Epithelial cell of esophagus (primary cell): Measurements from ENCODE around the gene CXCL3.
A peak's percentile ranks its signal among the peaks of the same experiment; 100 is the strongest.

ENCODE experiments used
- DNase-seq: peaks from one replicate; pipeline ENCODE4 v3.0.0; 2010; ENCODE audit warnings: low read depth
- H3K4me3 ChIP-seq: 2 replicates; pipeline ENCODE4 v1.5.1; 2011; ENCODE audit warnings: mild to moderate bottlenecking, low read length, control low read depth
- TF ChIP-seq, protein P1 (sequence below): IDR thresholded peaks from 2 replicates; pipeline ENCODE4 v1.5.1; 2011; ENCODE audit warnings: low read depth, mild to moderate bottlenecking, low read length, control low read depth, inconsistent platforms; ENCODE audit not compliant: insufficient read depth; ENCODE audit errors: missing control alignments

Gene CXCL3

DNA sequence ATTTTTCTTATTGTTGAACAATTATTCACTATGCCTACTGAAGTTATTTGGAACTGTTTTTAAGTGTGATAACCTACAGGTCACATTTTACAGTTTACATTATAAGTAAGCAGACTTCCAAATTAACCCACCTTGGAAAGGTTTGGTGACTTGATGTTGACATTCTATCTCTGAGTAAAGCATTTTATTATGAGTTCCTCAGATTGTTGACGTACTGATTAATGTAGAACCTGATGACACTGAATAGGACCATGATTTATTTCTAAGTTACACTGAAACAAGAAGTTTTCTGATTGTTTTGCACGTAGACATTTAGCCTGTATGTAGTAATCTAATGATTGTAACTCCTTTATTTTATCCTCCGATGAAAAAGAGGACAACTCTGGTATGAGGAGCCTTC is 17.0 kb upstream of the CXCL3 start:
- DNase-seq = no peak
- TF ChIP-seq, protein P1, sequence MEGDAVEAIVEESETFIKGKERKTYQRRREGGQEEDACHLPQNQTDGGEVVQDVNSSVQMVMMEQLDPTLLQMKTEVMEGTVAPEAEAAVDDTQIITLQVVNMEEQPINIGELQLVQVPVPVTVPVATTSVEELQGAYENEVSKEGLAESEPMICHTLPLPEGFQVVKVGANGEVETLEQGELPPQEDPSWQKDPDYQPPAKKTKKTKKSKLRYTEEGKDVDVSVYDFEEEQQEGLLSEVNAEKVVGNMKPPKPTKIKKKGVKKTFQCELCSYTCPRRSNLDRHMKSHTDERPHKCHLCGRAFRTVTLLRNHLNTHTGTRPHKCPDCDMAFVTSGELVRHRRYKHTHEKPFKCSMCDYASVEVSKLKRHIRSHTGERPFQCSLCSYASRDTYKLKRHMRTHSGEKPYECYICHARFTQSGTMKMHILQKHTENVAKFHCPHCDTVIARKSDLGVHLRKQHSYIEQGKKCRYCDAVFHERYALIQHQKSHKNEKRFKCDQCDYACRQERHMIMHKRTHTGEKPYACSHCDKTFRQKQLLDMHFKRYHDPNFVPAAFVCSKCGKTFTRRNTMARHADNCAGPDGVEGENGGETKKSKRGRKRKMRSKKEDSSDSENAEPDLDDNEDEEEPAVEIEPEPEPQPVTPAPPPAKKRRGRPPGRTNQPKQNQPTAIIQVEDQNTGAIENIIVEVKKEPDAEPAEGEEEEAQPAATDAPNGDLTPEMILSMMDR = no peak
- no peak overlapping the region for H3K4me3 ChIP-seq

DNA sequence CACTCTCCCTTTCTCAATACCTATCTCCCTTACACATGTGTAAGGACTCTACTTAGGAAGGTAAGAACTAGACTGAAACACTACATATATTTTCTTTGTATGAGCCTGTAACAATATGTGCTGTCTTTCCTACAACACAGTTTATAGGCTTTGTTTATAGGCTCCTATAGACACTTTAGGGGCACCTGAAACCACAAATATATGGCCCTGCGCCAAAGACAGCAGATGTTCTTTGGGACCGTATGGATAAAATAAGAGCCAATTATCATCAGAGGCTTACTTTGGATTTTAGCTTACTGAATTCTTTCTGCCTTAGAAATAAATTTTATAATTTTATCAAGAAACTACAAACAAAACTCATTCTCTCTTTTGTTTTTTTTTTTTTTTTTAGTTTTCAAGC is 16.6 kb upstream of the CXCL3 start:
- TF ChIP-seq, protein P1 = no peak
- no peak for DNase-seq

DNA sequence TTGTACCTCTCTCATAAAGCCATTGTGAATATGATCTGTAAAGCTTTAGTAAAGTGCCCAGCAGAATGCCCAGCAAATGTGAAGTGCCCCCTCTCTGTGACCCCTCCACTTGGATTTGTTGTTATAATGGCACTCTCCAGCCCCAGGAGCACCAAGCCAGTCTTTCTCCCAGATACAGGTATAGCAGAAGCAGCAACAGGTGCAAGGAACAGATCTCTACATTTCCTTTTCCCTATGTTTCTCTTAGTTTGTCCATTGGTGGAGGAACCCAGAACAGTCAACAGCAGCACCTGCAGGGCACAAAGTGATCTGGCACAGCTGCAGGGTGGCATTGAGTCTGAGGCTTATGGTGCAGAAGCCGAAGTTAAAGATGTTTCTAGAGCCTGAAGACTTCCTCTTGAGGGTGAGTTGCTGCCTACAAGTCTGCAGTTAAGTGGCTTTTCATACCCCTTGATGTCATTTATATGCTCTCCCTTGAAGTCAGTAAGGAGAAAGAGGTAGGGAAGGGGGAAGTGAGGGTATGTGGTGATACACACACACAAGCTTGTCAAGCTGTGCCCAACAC is 16.1 kb upstream of the CXCL3 start:
- no peak overlapping the region for H3K4me3 ChIP-seq
- TF ChIP-seq, protein P1 = no peak
- no peak for DNase-seq

More for the DNA sequence above, 16.6 kb upstream of the CXCL3 start:
- no peak overlapping the region for H3K4me3 ChIP-seq

DNA sequence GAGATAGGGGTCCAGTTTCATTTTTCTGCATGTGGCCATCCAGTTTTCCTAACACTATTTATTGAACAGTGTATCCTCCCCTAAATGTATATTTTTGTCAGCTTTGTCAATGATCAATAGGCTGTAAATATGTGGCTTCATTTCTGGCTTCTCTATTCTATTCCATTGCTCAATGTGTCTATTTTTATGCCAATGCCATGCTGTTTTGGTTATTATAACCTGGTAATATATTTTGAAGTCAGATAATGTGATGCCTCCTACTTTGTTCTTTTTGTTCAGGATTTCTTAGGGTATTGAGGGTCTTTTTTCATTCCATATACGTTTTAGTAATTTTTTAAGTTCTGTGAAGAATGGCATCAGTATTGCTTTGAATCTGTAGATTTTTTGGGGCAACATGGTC is 8.7 kb upstream of the CXCL3 start:
- no peak for DNase-seq
- TF ChIP-seq, protein P1 = no peak
- no peak overlapping the region for H3K4me3 ChIP-seq

DNA sequence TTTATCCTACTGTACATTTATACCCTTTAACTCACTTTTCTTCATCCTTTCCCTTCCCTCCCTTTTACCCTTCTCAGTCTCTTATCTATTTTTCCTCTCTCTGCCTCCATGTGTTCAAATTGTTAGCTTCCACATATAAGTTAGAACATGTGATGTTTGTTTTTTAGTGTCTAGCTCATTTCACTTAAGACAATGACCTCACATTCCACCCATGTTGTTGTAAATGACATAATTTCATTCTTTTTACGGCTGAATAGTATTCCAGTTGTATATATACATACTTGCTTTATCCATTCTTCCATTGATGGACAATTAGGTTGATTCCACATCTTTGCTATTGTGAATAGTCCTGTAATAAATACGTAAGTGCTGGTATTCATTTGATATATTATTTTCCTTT is 7.3 kb upstream of the CXCL3 start:
- no peak overlapping the region for H3K4me3 ChIP-seq
- no peak for DNase-seq
- TF ChIP-seq, protein P1 = no peak

DNA sequence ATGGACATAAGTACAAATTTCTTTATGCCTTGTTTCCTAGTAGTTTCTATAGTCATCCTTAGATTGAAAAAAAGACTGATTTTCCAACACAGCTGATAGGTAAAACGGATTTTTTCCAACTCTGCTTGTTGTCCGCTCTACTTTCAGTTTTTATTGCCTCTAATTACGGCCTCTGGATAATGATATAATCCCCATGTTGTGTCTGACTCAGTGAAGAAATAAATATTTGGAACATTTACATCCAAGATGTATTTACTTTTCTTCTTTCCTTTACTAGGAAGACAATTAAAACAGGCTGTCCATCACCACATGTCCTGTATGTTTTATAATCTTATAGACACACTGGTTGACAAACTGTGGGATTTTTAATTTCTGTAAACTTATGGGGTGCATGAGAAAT is 6.8 kb upstream of the CXCL3 start:
- TF ChIP-seq, protein P1 = no peak
- no peak for DNase-seq

DNA sequence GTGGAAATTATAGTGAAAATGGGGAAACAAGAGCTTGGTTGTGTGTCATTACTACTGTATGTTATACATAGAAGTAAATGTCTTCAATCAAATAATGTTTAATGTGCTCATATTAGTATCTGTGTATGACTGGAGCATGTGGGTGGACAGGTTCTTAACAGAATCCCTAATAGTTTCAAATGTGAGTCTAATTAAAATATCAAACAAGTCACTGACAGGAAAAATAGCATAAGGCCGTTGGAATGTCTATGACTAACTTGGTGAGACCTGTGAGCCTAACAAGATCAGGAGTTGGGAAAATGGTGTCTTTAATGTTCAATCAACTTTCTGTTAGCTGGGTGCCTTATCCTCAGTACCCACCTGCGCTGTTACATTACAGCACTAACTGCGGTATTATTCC is 6.2 kb upstream of the CXCL3 start:
- TF ChIP-seq, protein P1 = no peak
- peak; percentile 91 for DNase-seq
- no peak overlapping the region for H3K4me3 ChIP-seq

More for the DNA sequence above, 6.8 kb upstream of the CXCL3 start:
- H3K4me3 ChIP-seq = no peak overlapping the region
